Stimulated activated CD8-positive, alpha-beta memory T cell treated with anti-CD3 and anti-CD28 coated beads, Interleukin-4, amount 100 ng/mL, for 4 hours (primary cell): Measurements from ENCODE around the gene SRSF3.
"Not testable (repeated sequence)": the region's sequence is repeated elsewhere in the genome, so short reads cannot be mapped to it uniquely, and the experiment has no call there.

Source experiments
- DNase-seq, 2 donors: peaks; one replicate each; pipeline ENCODE4 v3.0.0-alpha.2; 2020; ENCODE audit warnings: low read depth in 2 of 2, low spot score in 1 of 2

SRSF3 gene

GRCh38 chr6:36594029-36594815 lies at the start of gene SRSF3:
TSS of gene SRSF3 (plus strand) at chr6:36594362. CDS start at chr6:36596763, 2,401 bp downstream.
- peak; percentile 84 to 91 for DNase-seq

GRCh38 chr6:36545767-36546307 lies 48.3 kb upstream of the SRSF3 start:
- DNase-seq, result no peak

- DNase-seq, result no peak
Observed at GRCh38 chr6:36546308-36546919, 47.7 kb upstream of the SRSF3 start.

- peak; percentile 88 to 89 for DNase-seq
Observed at GRCh38 chr6:36546920-36547645, 47.1 kb upstream of the SRSF3 start, which contains the start of gene STK38. TSS of gene STK38 (minus strand) at chr6:36547479. CDS start at chr6:36540202, 7,277 bp downstream.

DNA sequence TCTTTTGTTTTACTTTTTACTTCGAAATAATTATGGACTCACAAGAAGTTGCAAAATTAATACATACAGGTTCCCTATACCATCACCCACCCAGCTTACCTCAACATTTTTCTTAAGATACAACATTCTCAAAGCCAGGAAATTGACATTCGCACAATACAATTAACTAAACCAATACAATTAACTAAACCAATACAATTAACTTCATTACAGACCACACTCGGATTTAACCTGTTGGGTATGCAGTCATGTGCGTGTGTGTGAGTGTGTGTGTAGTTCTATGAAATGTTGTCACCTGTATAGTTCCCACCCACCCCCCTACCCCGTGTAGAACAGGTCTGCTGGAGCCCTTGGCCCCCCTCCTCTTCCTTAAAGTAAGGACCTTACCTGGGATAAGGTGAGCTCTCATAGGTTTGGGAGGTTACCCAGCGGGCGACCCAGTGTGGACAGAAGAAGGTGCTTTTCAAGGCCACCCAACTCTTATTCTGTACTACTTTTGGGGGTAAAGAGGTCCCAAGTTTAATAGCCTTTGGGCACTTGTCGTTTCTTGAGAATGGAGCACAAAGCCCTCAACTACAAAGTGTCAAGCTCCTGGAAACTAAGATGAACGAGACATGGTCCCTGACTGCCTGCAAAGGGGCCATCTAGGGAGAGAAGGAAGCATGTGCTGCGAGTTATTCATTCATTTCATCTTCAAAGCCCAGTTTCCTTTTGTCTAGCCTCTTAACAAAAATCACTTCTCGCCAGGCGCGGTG lies 46.3 kb upstream of the SRSF3 start:
- no peak for DNase-seq

DNA sequence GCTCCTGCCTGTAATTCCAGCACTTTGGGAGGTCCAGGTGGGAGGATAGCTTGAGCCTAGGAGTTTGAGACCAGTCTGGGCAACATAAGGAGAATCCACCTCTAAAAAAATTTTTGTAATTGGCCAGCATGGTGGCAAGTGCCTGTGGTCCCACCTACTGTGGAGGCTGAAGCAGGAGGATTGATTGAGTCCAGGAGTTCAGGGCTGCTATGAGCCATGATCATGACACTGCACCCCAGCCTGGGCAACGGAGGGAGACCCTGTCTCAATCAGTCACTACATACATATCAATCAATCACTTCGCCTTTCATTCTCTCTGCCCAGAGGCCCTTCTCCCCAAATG lies 45.8 kb upstream of the SRSF3 start:
- DNase-seq, result no peak

DNA sequence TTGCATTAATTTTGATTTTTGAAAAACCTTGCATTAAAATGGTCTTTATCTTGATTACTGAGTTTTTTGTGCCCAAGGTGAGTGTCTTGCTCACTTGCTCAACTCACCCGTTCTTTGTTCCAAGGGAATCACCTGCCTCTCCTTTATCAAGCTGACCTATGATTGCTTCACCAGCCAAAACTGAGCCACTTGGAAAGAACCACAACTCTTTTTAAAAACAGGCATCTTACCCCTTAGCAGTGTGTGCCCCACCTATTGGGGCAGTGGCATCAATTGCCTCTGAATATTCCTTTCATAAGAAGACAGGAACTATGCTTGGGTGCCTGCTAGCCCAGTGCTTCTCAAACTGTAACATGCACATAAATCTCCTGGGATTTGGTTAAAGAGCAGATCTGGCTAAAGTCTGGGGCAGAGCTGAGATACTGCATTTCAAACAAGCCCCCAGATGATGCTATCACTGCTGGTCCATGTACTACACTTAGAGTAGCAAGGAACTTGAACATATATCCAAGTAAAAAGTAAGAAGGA lies 43.6 kb upstream of the SRSF3 start:
- DNase-seq, result no peak

DNA sequence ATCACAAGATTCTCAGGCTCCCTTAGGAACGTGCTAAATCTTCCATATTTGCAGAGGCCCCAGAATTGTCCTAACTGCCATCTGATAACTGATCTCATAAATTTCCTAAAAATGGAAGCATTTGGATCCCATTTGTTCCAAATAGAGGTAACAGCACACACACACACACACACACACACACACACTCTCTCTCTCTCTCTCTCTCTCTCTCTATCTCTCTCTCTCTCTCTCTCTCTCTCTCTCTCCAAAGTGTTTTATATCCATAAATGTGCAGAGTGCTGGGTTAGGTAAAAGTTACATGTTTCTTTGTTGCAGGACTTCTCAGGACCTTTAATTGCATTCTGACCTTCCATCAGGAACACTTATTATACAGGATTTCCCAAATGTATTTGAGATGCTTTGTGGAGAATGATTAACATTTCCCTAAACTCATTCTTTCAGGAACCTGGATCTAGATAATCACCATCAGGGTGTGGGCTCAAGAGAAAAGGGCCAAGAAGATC lies 38.4 kb upstream of the SRSF3 start:
- DNase-seq, result no peak

DNA sequence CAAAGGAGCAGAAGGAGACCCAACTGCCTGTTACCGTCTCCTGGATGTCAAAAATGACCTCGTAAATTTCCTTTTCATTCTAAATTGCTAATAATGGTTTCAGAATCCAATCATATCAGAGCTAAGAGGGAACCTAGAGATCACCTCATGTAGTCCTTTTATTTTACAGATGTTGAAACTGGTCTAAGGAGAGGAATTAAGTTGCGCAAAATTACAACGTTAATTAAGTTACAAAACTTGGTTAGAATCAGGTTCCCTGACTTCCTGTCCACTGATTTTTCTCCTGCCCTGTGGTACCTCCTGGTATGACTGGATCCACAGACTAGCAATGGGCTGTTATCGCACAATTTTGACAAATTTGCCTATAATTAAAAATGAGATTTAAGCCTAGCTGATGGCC lies 37.9 kb upstream of the SRSF3 start:
- DNase-seq, result no peak

DNA sequence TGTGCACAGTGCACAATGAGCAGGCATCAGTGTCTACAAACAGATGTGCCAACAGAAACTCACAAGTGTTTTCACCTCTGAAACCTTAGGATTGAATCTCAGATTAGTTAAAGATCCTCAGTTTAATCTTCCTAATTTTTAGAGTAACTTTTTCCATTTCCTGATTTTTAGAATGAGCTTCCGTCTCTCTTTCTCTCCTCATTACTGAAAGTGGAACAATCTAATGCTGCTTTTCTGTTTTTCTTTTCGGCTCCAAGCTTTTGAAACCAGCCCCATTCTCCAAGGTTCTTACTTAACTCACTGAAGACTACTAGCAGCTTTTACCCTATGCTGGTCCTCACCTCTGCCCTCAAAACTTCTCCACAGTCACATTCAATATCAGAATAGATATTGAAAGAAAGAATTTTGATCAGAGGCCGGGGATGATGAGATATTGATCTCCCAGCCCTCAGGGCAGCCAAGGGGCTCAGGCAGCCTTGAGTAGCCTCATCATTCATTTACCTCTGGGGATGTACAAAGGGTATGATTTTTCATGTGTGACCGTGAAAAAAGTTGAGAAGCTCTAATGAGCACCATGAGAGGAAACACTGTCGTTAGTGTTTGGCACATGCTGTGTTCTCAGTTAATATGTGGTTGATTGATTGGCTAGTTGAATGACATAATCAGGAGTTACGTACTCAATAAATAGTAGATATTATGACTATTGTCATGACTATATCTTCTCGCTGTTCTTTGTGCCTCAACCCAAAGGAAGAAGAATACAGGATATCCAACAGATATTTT lies 35.0 kb upstream of the SRSF3 start:
- DNase-seq, result no peak

DNA sequence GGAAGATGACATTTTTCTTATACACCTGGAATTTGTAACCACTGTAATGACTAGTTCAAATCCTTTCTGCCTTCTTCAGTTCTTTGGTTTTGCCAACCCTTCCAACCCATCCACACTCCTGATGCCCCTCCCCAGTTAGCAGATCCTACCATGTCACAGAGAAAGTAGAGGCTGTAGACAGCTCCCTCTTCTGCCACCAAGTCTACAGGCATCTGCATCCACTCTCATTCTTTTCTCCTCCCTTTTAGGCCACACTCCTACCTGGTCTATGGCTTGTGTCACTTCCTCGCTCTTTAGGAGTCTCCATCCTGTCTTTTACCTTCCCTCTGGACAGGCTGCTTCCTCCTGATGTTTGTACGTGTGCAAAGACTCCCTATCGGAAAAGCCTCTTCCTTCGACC lies 33.3 kb upstream of the SRSF3 start:
- DNase-seq, result no peak

DNA sequence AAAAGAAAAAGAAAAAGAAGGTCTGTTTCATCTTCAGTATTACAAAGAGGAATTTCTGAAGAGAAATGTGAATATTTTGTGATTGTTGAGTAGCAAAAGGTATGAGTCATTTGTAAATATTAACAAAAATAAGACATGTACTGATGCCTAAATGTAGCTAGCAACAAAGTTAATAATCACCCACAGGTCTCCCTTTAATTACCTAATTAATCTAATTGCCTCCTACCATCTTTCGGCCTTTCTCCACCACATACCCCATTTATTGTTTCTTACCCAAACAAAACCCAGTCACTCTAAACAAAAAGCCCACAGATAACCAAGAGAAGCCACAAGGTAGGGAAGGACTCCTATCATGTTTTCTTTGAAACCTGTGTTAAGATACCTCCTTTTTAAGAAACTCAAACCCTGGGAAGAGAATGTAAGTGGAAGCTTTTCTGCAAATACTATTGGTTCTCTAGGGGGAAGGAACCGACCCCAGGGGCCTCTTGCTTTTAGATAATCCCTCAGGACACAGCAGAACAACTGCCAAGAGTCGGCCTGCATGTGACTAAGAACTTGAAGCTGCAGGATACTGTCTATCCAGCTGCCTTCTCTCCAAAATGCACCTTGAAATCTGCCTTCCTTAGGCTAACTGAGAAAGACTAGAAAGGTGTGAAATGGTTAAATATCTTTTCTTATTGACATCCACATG lies 30.8 kb upstream of the SRSF3 start:
- DNase-seq, result no peak

- no peak for DNase-seq
Observed at GRCh38 chr6:36563928-36564284, 30.3 kb upstream of the SRSF3 start.

DNA sequence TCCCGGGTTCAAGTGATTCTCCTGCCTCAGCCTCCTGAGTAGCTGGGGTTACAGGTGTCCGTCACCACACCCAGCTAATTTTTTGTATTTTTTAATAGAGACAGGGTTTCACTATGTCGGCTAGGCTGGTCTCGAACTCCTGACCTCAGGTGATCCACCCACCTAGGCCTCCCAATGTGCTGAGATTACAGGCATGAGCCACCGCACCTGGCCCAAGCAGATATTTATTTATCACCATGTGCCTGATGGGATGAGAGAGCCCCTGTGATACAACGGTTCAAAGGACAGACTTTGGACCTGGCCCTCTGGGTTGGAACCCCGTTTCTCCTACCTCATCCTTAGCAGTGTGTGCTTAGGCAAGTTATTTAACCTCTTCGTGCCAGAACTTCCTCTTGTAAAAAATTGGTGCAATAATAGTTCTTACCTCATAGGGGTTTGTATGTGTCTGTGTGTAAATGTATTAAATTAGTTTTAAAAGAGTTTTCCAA lies 27.7 kb upstream of the SRSF3 start:
- DNase-seq, result no peak

- DNase-seq, result no peak
Observed at GRCh38 chr6:36570264-36570663, 23.9 kb upstream of the SRSF3 start.

GRCh38 chr6:36571122-36572043 lies 22.8 kb upstream of the SRSF3 start:
- no peak for DNase-seq

DNA sequence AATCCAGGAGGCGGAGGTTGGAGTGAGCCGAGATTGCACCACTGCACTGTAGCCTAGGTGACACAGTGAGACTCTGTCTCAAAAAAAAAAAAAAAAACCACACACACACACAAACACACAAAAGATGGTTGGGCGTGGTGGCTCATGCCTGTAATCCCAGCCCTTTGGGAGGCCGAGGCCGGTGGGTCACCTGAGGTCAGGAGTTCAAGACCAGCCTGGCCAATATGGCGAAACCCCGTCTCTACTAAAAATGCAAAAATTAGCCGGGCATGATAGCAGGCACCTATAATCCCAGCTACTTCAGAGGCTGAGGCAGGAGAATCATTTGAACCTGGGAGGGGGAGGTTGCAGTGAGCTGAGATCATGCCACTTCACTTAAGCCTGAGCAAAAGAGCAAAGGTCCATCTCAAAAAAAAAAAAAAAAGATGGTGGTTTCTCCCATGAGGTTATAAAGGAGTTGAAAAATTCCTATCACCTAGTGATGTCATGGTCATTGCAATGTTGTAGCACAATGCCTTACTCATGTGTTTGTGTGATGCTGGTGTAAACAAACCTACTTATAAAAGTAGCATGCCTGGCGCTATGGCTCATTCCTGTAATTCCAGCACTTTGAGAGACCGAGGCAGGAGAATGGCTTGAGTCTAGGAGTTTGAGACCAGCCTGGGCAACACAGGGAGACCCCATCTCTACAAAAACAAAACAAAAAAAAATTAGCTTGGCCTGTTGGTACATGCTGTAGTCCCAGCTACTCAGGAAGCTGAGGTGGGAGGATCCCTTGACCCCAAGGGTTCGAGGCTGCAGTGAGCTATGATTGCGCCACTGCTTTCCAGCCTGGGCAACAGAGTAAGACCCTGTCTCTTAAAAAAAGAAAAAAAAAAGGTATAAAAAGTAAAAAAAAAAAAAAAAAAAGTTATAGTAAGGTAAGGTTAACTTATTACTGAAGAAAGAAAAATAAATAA lies 21.5 kb upstream of the SRSF3 start:
- DNase-seq, result not testable (repeated sequence)
